Upper lobe of right lung (tissue), 1 donor: ENCODE measurements around the gene ECHDC3. TPM values are rescaled to one million over a fixed set of nuclear protein-coding genes. Genes with fewer than 3 reads are reported as not detected.

Source experiments
- ATAC-seq: fragments of 200-7000 bp; cut with Tn5 transposase; one replicate; pipeline ENCODE4 v1.9.1; 2020; ENCODE audit warnings: mild to moderate bottlenecking, moderate library complexity
- DNase-seq: peaks from one replicate; pipeline ENCODE4 v3.0.0-alpha.2; 2020
- H3K27ac ChIP-seq: fragments of 200-600 bp; one replicate; pipeline ENCODE4 v1.8.0; 2022
- H3K27me3 ChIP-seq: fragments of 200-600 bp; one replicate; pipeline ENCODE4 v1.8.0; 2022; ENCODE audit warnings: mild to moderate bottlenecking
- H3K36me3 ChIP-seq: fragments of 200-600 bp; one replicate; pipeline ENCODE4 v1.8.0; 2022
- H3K4me1 ChIP-seq: fragments of 200-600 bp; one replicate; pipeline ENCODE4 v1.8.0; 2022
- H3K4me3 ChIP-seq: fragments of 200-600 bp; one replicate; pipeline ENCODE4 v1.8.0; 2022; ENCODE audit warnings: mild to moderate bottlenecking
- H3K9me3 ChIP-seq: fragments of 200-600 bp; one replicate; pipeline ENCODE4 v1.8.0; 2022
- CTCF ChIP-seq: fragments of 200-600 bp; IDR thresholded peaks from one replicate; pipeline ENCODE4 v1.8.0; 2022; ENCODE audit warnings: antibody characterized with exemption
- intact Hi-C: fragments of 100-400 bp; cut with DNase I; formaldehyde crosslinking; loops from one replicate; pipeline ENCODE4 v1.11.0; 2022
- total RNA-seq: library from RNA; stranded (reverse); fragmentation: NEBNext Ultra II Directional; extraction: Animal tissue kit (Norgen Biotek cat#: 25700); gene quantifications from one replicate; pipeline ENCODE4 v1.2.1, GENCODE V29; 2021
- donor health status: DM: no; HTN: yes; CAD: no; lungs with severe emphysema.

The ECHDC3 gene
- total RNA-seq, 1 donor from 2014 or later = 39.4 TPM

GRCh38 chr10:11755512-11756263 is 13.5 kb downstream of the ECHDC3 start:
- TF ChIP-seq CTCF = no peak
- no peak overlapping the region for H3K27ac ChIP-seq
- no peak for ATAC-seq
- H3K36me3 ChIP-seq = peaks cover 60% of the 10 kb centered on the region
- H3K27me3 ChIP-seq = no peaks in the 10 kb centered on the region
- no peaks in the 10 kb centered on the region for H3K9me3 ChIP-seq
- H3K4me3 ChIP-seq = no peak overlapping the region
- DNase-seq = peak; percentile 46
- H3K4me1 ChIP-seq = peaks cover 19% of the 10 kb centered on the region
- intact Hi-C loops = loop anchor here (5.0 kb wide), 1 partner anchor 238 kb away; no protein-coding TSS in a partner anchor

GRCh38 chr10:11756766-11757315 is 14.7 kb downstream of the ECHDC3 start:
- ATAC-seq (no peak), DNase-seq (peak; percentile 47)
- peaks cover 19% of the 10 kb centered on the region for H3K4me1 ChIP-seq
- H3K27me3 ChIP-seq = no peaks in the 10 kb centered on the region
- no peak overlapping the region for H3K4me3 ChIP-seq
- intact Hi-C loops = loop anchor here (5.0 kb wide), 1 partner anchor 240 kb away; no protein-coding TSS in a partner anchor
- no peak for TF ChIP-seq CTCF
- peak overlapping the region; percentile 77 for H3K27ac ChIP-seq
- H3K36me3 ChIP-seq = peaks cover 60% of the 10 kb centered on the region
- no peaks in the 10 kb centered on the region for H3K9me3 ChIP-seq

GRCh38 chr10:11757454-11757820 is 15.3 kb downstream of the ECHDC3 start:
- no peaks in the 10 kb centered on the region for H3K27me3 ChIP-seq
- H3K9me3 ChIP-seq = no peaks in the 10 kb centered on the region
- peak overlapping the region; percentile 77 for H3K27ac ChIP-seq
- ATAC-seq (peak; percentile 58), DNase-seq (peak; percentile 57)
- intact Hi-C loops = loop anchor here (5.0 kb wide), 1 partner anchor 240 kb away; no protein-coding TSS in a partner anchor
- H3K4me3 ChIP-seq = no peak overlapping the region
- no peak for TF ChIP-seq CTCF
- H3K4me1 ChIP-seq = peaks cover 19% of the 10 kb centered on the region
- peaks cover 61% of the 10 kb centered on the region for H3K36me3 ChIP-seq

- Histone ChIP-seq H3K9me3 (no peaks in the 10 kb centered on the region), H3K4me3 (no peak overlapping the region), H3K27ac (peak overlapping the region; percentile 77), H3K27me3 (no peaks in the 10 kb centered on the region), H3K36me3 (peaks cover 58% of the 10 kb centered on the region), H3K4me1 (peaks cover 19% of the 10 kb centered on the region)
- ATAC-seq = peak; percentile 96
- intact Hi-C loops = loop anchor here (5.0 kb wide), 1 partner anchor 241 kb away; no protein-coding TSS in a partner anchor
- TF ChIP-seq CTCF = peak; percentile 94
- DNase-seq = peak; percentile 91
These were observed 15.8 kb downstream of the ECHDC3 start for GRCh38 chr10:11757821-11758463.

- Histone ChIP-seq H3K9me3 (no peaks in the 10 kb centered on the region), H3K4me3 (no peak overlapping the region), H3K4me1 (peaks cover 19% of the 10 kb centered on the region), H3K36me3 (peaks cover 58% of the 10 kb centered on the region), H3K27ac (no peak overlapping the region), H3K27me3 (no peaks in the 10 kb centered on the region)
- ATAC-seq (no peak), DNase-seq (peak; percentile 55)
- TF ChIP-seq CTCF = no peak
- intact Hi-C loops = loop anchor here (5.0 kb wide), 1 partner anchor 241 kb away; no protein-coding TSS in a partner anchor
These were observed 16.5 kb downstream of the ECHDC3 start for GRCh38 chr10:11758527-11759236.
